NCI-H2196 (cell line): ENCODE measurements around the gene EFCAB5.
"Not testable (repeated sequence)": the region's sequence is repeated elsewhere in the genome, so short reads cannot be mapped to it uniquely, and the experiment has no call there.

Experiments
- DNase-seq: peaks from one replicate; lab custom pipeline; 2025; ENCODE audit not compliant: unreplicated experiment; lab: John Stamatoyannopoulos, UW

The EFCAB5 gene

DNA sequence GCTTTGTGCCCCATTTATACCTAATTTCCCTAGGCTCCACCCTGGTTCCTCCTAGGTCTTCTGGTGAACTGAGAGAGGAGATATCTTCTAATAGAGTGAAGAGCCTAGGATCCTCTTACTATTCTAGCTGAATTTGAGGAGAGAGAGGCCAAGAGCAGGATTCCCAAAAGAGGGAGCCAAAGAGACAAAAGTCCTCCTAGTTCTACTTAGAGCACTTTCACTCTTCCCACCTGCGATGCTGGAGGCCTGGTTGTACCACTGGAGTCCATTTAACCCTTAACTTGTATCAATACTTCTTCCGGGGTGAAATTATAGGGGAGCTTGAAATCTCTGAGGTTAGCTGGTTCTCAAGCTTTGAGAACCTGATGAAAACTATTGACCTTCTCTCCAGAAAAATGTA is 8.1 kb upstream of the EFCAB5 start:
- DNase-seq, result peak; percentile 1

DNA sequence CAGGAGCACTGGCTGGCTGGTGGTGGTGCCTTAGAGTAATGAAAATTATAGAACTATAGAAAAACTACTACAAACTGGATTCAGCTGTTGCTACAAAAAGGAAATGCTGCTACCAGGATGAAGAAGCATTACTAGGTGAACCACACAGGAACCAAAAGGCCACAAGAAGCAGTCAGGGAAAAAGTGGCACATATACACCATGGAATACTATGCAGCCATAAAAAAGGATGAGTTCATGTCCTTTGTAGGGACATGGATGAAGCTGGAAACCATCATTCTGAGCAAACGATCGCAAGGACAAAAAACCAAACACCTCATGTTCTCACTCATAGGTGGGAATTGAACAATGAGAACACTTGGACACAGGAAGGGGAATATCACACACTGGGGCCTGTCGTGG is 5.5 kb upstream of the EFCAB5 start:
- not testable (repeated sequence) for DNase-seq

DNA sequence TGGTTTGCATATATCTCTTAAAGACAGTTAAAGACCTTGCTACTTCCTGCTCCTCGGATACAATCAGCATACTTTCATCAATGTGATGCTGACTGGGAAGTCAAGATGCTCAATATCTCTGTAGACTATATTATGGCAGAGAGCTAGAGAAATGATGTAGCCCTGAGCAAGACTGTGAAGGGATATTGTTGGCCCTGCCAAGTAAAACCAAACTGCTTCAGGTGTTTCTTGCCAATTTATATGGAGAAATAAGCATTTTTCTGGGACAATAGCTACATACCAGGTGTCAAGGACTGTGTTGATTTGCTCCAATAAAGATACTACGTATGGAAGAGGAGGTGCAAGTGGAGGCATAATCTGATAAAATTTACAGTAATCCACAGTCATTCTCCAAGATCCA is 4.7 kb upstream of the EFCAB5 start:
- no peak for DNase-seq

DNA sequence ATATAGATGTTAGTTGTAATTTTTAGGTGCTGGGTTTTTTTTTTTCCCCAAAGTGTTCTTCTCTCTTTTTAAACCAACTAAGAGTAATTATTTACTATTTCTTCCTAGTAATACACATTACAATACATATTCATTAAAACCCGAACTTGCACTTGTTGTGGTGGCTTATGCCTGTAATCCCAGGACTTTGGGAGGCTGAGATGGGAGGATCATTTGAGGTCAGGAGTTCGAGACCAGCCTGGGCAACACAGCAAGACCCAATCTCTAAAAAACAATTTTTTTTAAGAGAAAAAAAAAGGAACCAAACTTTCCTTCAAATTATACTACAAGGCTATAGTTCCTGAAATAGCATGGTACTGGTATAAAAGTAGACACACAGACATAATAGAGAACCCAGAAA is 3.8 kb downstream of the EFCAB5 start:
- DNase-seq, result no peak

DNA sequence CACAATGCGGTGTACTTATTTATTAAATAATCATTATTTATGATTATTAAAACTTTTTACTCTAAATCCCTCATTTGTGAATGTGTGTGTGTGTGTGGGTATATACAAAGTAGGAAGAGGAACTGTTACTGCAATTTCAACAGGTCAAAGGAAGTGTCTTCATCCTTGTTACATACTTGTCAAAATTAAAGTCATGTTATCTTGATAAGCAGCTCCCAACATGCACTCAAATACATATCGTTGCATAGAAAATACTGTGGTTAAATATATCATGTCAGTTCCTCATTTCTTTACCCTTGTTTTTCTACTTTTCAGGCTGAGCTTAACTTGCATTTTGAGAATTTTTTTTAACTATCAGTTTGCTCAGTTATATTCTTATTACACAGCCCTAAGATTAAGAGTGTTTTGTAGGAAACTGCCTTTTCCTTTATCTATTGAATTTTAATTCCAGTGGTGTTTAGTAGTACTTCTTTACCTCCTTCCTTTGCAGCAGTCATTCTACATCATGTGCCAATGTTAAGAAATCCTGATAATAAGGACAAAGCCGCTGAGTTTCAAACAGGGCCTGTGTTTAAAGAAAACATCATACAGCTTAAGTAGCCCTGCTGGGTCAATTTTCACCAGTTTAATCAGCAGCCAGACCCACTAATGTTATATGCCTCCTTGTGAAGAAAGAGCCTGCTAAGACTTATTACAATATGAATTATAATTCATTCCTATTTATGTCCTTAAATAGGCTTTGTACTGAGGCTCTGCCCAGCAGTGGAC is 7.2 kb downstream of the EFCAB5 start:
- no peak for DNase-seq

DNA sequence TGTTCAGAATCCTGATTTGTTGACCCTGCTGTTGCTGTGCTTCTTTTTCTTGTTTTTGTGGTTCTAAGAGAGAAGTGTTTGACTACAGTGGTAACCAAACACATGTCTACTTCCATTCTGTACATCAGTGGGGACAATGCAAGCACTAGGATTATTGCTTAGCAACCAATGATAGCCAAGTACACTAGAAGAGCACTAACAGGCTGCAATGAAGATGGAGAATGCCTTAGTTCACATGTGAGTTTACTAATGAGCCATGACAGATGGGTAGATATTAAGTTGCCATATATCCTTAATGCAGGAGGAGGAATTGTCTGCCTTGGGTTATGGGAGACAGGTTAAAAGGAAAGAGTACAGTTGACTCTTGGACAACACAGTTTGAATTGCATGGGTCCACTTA is 8.3 kb downstream of the EFCAB5 start:
- no peak for DNase-seq

DNA sequence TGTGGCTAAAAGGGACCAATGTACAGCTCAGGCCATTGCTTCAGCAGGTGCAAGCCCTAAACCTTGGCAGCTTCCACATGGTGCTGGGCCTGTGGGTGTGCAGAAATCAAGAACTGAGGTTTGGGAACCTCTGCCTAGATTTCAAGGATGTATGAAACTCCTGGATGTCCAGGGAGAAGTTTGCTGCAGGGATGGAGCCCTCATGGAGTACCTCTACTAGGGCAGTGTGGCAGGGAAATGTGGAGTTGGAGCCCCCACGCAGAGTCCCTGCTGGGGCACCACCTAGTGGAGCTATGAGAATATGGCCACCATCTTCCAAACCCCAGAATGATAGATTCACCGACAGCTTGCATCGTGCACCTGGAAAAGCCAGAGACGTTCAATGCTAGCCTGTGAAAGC is 13.0 kb downstream of the EFCAB5 start:
- DNase-seq, result no peak

DNA sequence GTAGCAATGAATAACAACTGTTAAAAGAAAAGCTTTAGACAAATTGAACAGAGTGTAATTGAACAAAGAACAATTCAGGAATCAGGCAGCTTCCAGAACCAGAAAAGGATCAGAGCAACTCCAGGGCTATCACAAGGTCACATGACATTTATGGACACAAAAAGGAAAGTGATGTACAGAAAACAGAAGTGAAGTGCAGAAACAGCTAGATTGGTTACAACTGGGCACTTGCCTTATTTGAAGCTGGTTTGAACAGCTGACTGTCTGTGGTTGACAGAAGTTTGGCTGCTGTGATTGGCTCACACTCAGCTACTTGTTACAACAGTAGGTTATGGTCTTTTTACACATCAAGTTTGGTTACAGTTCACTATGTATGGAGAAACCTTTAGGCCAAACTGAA is 14.8 kb downstream of the EFCAB5 start:
- DNase-seq, result no peak

DNA sequence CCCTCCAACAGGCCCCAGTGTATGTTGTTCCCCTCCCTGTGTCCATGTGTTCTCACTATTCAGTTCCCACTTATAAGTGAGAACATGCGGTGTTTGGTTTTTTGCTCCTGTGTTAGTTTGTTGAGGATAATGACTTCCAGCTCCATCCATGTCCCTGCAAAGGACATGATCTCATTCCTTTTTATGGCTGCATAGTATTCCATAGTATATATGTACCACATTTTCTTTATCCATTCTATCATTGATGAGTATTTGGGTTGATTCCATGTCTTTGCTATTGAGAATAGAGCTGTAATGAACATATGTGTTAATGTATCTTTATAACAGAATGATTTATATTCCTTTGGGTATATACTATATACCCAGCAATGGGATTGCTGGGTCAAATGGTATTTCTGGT is 16.1 kb downstream of the EFCAB5 start:
- DNase-seq, result not testable (repeated sequence)

DNA sequence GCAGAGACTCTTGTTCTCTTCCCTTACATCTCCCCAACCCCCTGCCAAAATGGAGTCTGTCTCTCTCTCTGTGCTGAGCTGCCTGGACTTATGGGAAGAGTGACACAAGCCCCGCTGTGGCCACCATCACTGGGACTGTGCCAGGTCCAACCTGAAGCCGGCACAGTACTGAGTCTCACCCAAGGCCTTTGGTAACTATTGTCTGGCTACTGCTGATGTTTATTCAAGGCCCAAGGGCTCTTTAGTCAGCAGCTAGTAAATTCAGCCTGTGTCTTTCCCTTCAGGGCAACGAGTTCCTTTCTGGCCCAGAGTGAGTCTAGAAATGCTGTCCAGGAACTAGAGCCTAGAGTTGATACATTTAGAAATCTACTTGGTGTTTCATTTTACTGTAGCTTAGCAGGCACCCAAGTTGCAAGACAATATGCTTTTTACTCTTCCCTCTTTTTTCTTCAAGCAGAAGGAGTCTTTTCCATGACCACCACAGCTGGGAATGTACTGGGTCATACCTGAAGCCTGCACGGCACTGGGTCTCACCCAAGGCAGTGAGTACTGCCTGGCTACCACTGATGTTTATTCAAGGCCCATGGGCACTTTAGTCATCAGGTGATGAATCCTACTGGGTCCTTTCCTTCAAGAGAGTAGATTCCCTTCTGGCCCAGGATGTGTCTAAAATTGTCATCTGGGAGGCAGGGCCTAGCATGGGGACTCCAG is 17.7 kb downstream of the EFCAB5 start:
- no peak for DNase-seq

DNA sequence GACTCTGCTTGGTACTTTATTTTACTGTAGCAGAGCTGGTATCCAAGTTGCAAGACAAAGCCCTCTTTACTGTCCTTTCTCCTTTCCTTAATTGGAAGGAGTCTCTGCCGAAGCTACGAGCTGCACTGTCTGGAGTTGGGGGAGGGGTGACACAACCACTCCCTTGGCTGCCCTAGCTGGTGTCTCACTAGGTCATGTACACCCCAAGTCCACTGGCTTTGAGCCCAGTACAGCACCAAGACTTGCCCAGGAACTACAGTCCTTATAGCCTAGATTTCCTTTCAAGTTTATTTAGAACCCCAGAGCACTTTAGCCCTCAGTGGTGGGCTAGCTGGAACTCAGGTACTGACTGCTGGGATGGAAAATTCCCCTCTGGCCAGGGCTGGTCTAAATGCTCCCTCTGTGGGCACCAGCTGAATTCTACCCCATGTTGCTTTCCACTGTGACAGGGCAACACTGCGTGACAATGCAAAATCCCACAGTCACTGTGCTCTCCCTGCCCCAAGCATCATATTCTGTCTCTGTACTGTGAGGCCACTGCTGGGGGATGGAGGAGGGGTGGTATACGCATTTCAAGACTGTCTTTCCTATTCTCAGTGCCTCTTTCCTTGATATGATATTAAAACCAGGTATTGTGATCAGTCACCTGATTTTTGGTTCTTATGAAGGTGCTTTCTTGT is 18.4 kb downstream of the EFCAB5 start:
- no peak for DNase-seq

DNA sequence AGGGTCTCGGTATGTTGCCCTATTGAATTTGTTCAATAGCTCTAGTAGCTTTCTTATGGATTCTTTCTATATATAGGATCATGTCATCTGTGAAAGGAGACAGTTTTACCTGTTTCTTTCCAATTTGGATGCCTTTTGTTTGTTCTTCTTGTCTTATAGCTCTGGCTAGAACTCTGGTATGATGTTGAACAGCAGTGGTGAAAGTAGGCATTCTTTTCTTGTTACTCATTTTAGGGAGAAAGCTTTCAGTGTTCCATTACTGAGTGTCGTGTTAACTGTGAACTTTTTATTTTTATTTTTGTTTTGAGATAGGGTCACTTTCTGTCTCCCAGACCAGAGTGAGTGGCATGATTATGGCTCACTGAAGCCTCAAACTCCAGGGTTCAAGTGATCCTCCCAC is 21.2 kb downstream of the EFCAB5 start:
- DNase-seq, result no peak

DNA sequence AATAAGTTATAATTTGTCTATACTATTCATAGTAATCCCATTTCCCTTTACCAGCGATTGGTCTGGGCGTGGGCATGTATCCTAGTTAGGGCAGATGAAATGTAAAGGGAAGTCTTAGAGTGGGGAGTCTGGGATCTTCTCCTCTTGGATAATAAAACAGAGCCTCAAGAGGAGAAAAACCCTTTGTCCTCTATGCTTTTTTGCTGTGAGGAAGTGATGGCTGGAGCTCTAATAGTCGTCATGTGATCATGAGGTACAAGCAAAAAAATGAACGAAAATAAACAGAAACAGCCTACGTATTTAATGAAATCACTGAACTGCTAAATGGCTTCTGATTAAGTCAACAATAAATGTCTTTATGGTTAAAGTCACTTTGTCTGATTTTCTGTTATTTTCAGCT is 26.8 kb downstream of the EFCAB5 start:
- no peak for DNase-seq

DNA sequence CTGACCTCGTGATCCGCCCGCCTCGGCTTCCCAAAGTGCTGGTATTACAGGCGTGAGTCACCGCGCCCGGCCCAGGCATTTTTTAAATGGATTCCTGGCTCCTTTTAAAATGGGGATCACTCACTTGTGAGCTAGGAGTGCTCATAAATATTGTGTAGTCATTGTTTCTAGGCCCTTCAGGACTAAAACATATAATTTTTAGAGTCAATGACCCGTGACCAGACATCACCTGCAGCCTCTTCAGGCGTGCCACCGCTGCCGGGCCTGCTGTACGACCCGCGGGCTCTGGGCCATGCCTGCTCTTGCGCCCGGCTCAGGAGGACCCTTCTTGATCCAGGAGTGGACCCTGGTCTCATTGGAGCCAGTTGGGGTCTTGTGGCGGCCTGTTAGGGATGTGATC is 30.8 kb downstream of the EFCAB5 start:
- DNase-seq, result peak; percentile 2

DNA sequence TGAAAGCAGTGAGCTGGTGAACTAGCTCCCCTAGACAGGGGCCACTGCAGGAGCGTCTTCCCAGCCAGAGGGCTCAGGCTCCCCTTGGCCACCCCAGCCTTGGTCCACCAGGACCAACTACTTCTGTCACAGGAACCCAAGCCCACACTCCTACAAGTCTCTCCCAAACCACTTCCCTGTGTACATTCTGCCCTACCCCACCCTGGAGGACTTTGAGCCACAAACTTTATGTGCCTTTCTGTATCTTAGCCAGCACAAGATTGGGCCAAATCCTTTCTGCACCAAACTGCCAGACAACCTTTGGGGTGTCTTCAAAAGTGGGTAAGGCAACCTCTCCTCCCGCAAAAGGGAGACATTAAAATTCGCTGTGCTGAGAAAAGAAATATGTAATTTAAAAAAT is 31.6 kb downstream of the EFCAB5 start:
- no peak for DNase-seq

DNA sequence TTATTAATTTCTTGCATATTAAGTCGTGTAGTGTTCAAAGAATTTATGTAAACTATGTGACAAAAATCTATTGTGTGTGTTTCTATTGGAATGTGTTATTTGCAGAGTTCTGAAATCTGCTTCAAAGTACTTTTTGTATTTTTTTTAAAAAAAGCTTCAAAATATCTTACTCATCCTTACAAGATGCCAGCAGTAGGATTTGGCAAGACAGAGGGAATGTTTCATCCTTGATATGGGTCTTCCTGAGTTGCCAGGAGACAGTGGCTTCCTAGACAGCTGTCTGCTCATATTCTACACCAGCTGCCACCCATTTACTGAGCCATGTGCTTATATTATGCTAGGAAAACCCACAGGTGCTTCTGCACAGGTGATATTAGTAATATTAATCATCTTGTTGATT is 36.4 kb downstream of the EFCAB5 start:
- DNase-seq, result no peak

DNA sequence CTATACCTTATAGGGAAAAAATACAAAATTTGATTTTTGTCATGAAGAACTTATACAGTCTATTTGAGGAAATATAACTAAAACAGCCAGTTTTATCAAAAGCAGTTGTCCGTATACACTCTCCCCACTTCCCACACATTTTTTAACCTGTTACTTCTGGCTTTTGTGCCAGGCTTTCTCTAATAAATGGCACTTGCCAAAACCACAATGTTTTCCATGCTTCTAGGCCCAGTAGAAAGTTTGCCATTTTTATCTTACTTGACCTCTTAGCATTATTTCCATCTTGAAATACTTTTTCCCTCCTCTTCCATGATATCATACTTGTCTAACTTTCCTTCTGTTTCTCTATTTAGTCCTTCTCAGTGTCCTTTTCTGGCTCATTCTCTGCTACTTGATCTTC is 38.8 kb downstream of the EFCAB5 start:
- no peak for DNase-seq

DNA sequence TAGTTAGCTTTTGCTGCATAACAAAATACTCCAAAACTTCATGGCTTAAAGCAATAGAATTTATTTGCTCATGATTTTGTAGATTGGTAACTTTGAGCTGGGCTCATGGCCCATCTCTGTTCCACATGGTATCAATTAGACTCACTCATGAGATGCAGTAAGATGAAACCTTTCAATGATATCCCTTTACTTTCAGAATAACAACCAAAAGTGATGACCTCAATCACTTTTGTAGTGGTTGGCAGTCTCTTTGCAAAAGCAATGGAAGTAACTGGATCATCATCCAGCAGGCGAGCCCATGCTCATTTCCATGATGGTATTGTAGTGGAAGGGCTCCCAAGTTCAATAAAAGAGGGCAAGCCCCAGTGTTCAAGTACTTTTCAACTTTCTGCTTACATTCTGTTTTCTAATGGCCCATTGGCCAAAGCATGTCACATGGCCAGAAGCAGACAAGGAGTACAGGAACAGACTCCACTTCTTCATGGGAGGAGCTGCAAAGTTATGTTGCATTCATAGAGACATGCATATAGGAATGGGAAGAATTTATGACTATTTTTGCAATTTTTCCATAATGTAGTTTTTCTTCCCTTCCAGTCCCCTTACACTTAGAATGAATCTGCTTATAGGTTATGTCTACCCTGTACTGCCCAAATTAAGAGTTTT is 41.7 kb downstream of the EFCAB5 start:
- no peak for DNase-seq

DNA sequence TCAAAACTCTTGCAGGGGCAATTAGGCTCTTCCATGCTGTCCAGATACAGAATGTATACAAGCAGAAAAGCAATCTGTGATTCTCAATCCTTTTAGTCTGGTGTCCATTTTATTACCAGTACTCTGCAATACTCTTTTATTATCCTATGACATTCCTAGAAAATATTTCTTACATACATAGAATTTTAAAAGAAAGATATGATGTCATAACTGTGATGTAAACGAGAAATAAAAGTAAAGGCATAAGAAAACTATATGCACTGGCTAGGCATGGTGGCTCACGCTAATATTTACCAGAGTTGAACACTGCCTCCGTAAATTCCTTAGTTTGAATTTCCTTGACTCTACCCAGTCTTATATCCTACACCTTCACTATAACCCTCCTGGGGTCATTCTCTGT is 55.0 kb downstream of the EFCAB5 start:
- no peak for DNase-seq

DNA sequence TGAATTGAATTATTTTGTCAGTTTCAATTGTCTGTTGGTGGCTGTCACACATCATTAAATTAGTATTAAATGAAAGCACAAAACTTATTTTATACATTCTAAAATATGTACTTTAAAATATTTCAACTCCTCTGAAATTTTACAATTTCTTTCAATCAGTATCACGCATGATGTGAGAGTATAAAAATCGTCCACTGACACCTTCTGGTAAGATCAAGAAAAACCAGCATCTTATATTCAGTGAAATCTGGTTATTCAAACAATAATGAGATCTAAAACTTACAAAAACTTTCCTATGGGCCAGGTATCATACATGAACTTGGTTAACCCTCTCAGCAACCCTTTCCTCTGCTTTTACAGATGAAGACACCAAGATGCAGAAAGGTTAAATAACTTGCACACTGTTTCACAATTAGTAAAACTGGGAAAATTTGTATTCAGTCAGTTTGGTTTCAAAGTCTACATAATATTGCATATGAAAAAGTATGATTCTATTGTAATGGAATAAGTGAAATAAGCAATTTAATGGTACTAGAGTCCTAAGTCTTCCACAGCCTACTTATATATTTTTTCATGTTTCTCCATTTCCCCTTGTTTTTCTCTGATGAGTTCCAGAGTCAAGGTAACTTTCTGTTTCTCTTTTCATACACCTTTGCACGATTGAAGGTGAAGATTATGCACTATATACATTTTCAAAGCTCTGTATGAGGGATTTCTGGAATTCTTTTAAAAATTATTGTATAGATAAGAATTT is 58.7 kb downstream of the EFCAB5 start:
- DNase-seq, result no peak

DNA sequence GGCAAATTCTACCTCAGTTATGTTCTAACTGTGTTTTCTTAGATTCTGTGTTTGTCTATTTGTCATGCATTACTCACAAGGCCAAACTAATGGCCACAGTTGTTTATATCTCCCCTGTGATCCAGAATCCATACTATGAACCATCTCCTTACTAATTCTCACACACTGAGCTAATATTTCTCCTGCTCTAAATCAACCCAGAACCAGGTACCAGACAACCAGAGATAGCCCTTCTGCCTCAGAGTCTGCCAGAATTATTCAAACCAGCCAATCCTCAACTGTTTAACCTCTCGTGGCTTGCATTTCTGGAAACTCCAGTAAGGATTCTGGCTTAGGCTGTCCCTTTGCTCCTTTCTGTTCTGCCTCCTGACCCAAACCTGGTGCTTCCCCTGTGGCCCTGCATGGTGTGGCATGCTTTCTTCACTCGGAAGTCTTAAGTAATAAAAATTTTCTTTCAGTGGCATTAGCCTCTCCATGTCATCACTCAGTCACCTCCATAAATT is 59.4 kb downstream of the EFCAB5 start:
- no peak for DNase-seq
